ENCODE results near the gene COLEC11. TPM values are rescaled to one million over a fixed set of nuclear protein-coding genes. Genes with fewer than 3 reads are reported as not detected.

Gene COLEC11
- total RNA-seq, 2 experiments from 2014 or later: 0.47 TPM; not detected in 1

DNA sequence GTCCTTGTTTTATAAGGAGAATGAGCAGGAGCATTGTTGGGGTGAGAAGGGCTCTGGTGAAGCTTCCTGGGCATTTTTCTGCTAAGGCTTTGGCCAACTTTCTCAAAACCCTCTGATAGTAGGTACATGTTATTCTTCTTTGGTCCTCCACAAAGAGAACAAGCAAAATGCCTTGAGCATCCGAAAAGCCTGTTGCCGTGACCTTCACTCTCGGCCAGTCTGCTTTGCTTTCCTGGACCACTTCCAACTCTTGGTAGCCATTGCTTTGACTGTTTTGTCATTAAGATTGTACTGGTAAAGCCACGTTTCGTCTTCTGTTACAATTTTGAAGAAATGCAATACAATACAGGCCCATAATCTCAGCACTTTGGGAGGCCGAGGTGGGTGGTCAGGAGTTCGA is 35.7 kb downstream of the COLEC11 start:
- no peak overlapping the region for H3K27ac ChIP-seq (ENCODE audit: low read depth in 1 of 2, low read length in 2 of 2)
- Mint-ChIP-seq H3K36me3 (ENCODE audit: low read depth) (no peaks in the 10 kb centered on the region), H3K9me3 (no peaks in the 10 kb centered on the region), H3K27me3 (no peaks in the 10 kb centered on the region), H3K4me3 (no peak overlapping the region), H3K27ac (no peak overlapping the region), H3K4me1 (ENCODE audit: low read depth) (no peaks in the 10 kb centered on the region)
- no peaks in the 10 kb centered on the region for H3K27me3 ChIP-seq (ENCODE audit: control insufficient read depth in 1 of 2, insufficient read depth in 2 of 2, low read length in 2 of 2)
- no peaks in the 10 kb centered on the region for H3K4me1 ChIP-seq (ENCODE audit: insufficient read depth, low read length)
- intact Hi-C loops (cut with DNase I, micrococcal nuclease): no loop called here
- no peaks in the 10 kb centered on the region for H3K9me3 ChIP-seq (ENCODE audit: control insufficient read depth in 1 of 2, insufficient read depth in 1 of 2, low read length in 2 of 2)
- no peak for ATAC-seq (ENCODE audit: poor library complexity)
- CTCF ChIA-PET: no interaction called here
- TF ChIP-seq, protein P1, sequence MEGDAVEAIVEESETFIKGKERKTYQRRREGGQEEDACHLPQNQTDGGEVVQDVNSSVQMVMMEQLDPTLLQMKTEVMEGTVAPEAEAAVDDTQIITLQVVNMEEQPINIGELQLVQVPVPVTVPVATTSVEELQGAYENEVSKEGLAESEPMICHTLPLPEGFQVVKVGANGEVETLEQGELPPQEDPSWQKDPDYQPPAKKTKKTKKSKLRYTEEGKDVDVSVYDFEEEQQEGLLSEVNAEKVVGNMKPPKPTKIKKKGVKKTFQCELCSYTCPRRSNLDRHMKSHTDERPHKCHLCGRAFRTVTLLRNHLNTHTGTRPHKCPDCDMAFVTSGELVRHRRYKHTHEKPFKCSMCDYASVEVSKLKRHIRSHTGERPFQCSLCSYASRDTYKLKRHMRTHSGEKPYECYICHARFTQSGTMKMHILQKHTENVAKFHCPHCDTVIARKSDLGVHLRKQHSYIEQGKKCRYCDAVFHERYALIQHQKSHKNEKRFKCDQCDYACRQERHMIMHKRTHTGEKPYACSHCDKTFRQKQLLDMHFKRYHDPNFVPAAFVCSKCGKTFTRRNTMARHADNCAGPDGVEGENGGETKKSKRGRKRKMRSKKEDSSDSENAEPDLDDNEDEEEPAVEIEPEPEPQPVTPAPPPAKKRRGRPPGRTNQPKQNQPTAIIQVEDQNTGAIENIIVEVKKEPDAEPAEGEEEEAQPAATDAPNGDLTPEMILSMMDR (IDR thresholded peaks at IDR 0.05): no peak
- POLR2A ChIA-PET: no interaction called here
- no peak overlapping the region for H3K4me3 ChIP-seq (ENCODE audit: low read length)
- no peaks in the 10 kb centered on the region for H3K36me3 ChIP-seq (ENCODE audit: insufficient read depth, low read length)
- DNase-seq: no peak

GRCh38 chr2:3631161-3631850 is 36.4 kb downstream of the COLEC11 start:
- no peaks in the 10 kb centered on the region for H3K27me3 Mint-ChIP-seq
- no peaks in the 10 kb centered on the region for H3K4me1 Mint-ChIP-seq (ENCODE audit: low read depth)
- ATAC-seq (ENCODE audit: poor library complexity): no peak
- no peak overlapping the region for H3K27ac Mint-ChIP-seq
- no peak overlapping the region for H3K4me3 ChIP-seq (ENCODE audit: low read length)
- no peak overlapping the region for H3K4me3 Mint-ChIP-seq
- no peaks in the 10 kb centered on the region for H3K9me3 ChIP-seq (ENCODE audit: control insufficient read depth in 1 of 2, insufficient read depth in 1 of 2, low read length in 2 of 2)
- H3K36me3 Mint-ChIP-seq (ENCODE audit: low read depth): no peaks in the 10 kb centered on the region
- no peaks in the 10 kb centered on the region for H3K27me3 ChIP-seq (ENCODE audit: control insufficient read depth in 1 of 2, insufficient read depth in 2 of 2, low read length in 2 of 2)
- TF ChIP-seq, protein P1 (IDR thresholded peaks at IDR 0.05): no peak
- DNase-seq: peak in 2 of 14 experiments; percentile 2 to 7
- ChIA-PET POLR2A (no interaction called here), CTCF (no interaction called here)
- H3K36me3 ChIP-seq (ENCODE audit: insufficient read depth, low read length): no peaks in the 10 kb centered on the region
- H3K9me3 Mint-ChIP-seq: no peaks in the 10 kb centered on the region
- intact Hi-C loops (cut with DNase I, micrococcal nuclease): no loop called here
- H3K4me1 ChIP-seq (ENCODE audit: insufficient read depth, low read length): no peaks in the 10 kb centered on the region
- H3K27ac ChIP-seq (ENCODE audit: low read depth in 1 of 2, low read length in 2 of 2): no peak overlapping the region

DNA sequence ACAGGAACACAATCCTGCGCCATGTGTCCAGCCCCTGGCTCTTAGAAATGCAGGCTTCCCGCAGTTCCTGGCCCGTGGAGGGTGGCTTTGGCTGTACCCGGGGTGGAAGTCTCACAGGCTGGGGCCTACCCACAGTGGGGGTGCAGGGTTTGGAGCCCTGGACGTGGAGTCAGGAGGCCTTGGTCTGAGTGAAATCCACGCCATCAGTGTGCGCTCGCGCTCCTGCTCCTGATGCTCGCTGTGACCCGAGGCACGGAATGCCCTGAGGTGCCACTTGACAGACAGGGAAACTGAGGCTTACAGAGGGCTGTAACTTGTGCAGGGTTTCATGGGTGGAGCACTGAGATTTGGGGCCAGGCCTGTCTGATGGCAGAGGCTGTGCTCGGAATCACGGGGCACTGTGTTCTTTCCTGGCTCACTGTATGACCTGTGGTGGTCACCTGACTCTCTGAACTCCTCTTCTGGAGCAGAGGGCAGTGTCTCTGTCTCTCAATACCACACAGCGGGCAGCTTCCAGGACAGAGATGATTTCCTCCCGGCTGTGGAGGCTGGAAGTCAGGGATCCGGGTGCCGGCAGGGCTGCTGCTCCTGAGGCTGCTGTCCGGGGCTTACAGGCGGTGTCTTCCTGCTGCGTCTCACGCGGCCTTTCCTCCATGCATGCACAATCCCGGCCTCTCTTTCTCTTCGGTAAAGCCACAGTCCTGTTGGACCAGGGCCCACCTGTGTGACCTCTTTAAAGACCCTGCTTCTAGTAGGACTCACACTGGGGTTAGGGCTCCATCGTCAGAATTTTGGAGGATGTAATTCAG is 37.1 kb downstream of the COLEC11 start:
- Histone ChIP-seq H3K4me3 (ENCODE audit: low read length) (no peak overlapping the region), H3K9me3 (ENCODE audit: control insufficient read depth in 1 of 2, insufficient read depth in 1 of 2, low read length in 2 of 2) (no peaks in the 10 kb centered on the region), H3K27me3 (ENCODE audit: control insufficient read depth in 1 of 2, insufficient read depth in 2 of 2, low read length in 2 of 2) (no peaks in the 10 kb centered on the region), H3K36me3 (ENCODE audit: insufficient read depth, low read length) (no peaks in the 10 kb centered on the region), H3K4me1 (ENCODE audit: insufficient read depth, low read length) (no peaks in the 10 kb centered on the region), H3K27ac (ENCODE audit: low read depth in 1 of 2, low read length in 2 of 2) (no peak overlapping the region)
- peak in 2 of 14 experiments; percentile 3 to 23 for DNase-seq
- intact Hi-C loops (cut with DNase I, micrococcal nuclease): no loop called here
- ATAC-seq (ENCODE audit: poor library complexity): no peak
- TF ChIP-seq, protein P1 (IDR thresholded peaks at IDR 0.05): no peak
- Mint-ChIP-seq H3K27ac (no peak overlapping the region), H3K27me3 (no peaks in the 10 kb centered on the region), H3K4me3 (no peak overlapping the region), H3K36me3 (ENCODE audit: low read depth) (no peaks in the 10 kb centered on the region), H3K9me3 (no peaks in the 10 kb centered on the region), H3K4me1 (ENCODE audit: low read depth) (no peaks in the 10 kb centered on the region)
- ChIA-PET POLR2A (no interaction called here), CTCF (no interaction called here)
